ENCODE data around the gene RHOBTB3. TPM values are rescaled to one million over a fixed set of nuclear protein-coding genes. Genes with fewer than 3 reads are reported as not detected.
"Not testable (repeated sequence)": the region's sequence is repeated elsewhere in the genome, so short reads cannot be mapped to it uniquely, and the experiment has no call there.

RHOBTB3 gene
- total and polyA plus RNA-seq, 2 donors (not counting 3 experiments of a cell fraction or from before 2014, with no cell fraction given): 44.1 to 52.1 TPM

DNA sequence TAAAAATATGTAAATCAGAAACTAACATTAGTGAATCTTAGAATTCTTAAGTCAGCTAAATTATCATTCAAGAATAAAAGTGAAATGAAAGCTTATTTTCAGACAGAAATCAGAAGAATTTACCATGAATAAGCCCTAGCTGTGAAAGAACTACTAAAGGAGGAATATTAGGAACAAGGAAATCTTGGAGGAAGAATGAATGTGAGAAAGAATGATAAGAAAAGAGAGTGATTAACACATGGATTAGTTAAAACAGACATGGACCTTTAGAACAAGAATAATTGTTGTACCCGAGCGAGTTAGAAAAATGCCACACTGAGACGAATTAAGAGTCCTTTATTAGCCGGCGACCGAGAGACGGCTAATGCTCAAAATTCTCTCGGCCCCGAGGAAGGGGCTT lies 24.1 kb upstream of the RHOBTB3 start:
- FAIRE-seq (no peak), DNase-seq (ENCODE audit: low read depth, low spot score) (no peak)
- H3K9me3 ChIP-seq (replicated peaks; ENCODE audit: control insufficient read depth, insufficient read depth, low read length): no peaks in the 10 kb centered on the region
- no peaks in the 10 kb centered on the region for H3K9me1 ChIP-seq (replicated peaks; ENCODE audit: control insufficient read depth, extremely low read depth, insufficient read depth, low read length)
- no peaks in the 10 kb centered on the region for H3K36me3 ChIP-seq (ENCODE audit: control insufficient read depth in 2 of 2, extremely low read depth in 1 of 2, insufficient read depth in 2 of 2, low read length in 2 of 2)
- intact Hi-C loops (cut with micrococcal nuclease): no loop called here
- dilution Hi-C loops (cut with MboI; ENCODE audit: extremely low pct_ligation_motif_present, low sequenced_read_pairs): no loop called here
- peaks cover 6% of the 10 kb centered on the region for H3K4me1 ChIP-seq (ENCODE audit: control insufficient read depth, extremely low read depth, insufficient read depth, low read length)
- no peaks in the 10 kb centered on the region for H3K79me2 ChIP-seq (ENCODE audit: control insufficient read depth, insufficient read depth, low read length)
- CTCF ChIA-PET: interaction anchor here (1.3 kb wide), 1 partner anchor 9 kb away, joined by 3 read pairs; no protein-coding TSS in a partner anchor
- POLR2A ChIA-PET: no interaction called here
- no peak overlapping the region for H3K4me3 ChIP-seq (replicated peaks in 1 of 3; ENCODE audit: insufficient read depth in 1 of 3, low read depth in 1 of 3, low read length in 3 of 3)
- TF ChIP-seq FOS (IDR thresholded peaks at IDR 0.05; ENCODE audit: borderline replicate concordance, insufficient read depth, low read length) (no peak), MYC (IDR thresholded peaks at IDR 0.05; ENCODE audit: low read depth, low read length) (no peak)
- H3K9ac ChIP-seq (replicated peaks; ENCODE audit: extremely low read depth, insufficient read depth, low read length): no peak overlapping the region
- no peaks in the 10 kb centered on the region for H4K20me1 ChIP-seq (replicated peaks; ENCODE audit: control insufficient read depth, extremely low read depth, insufficient read depth, low read length)
- H3K4me2 ChIP-seq (ENCODE audit: insufficient read depth, low read length): no peak overlapping the region
- H3K27ac ChIP-seq (ENCODE audit: insufficient read depth, low read depth, low read length): no peak overlapping the region
- no peak overlapping the region for H2AFZ ChIP-seq (ENCODE audit: low read depth, low read length)
- no peaks in the 10 kb centered on the region for H3K27me3 ChIP-seq (ENCODE audit: control insufficient read depth in 2 of 2, insufficient read depth in 2 of 2, low read length in 2 of 2)
- BruUV-seq (replicated peaks): no TSS peak

- H3K4me1 ChIP-seq (ENCODE audit: control insufficient read depth, extremely low read depth, insufficient read depth, low read length): peaks cover 12% of the 10 kb centered on the region
- H3K9me1 ChIP-seq (replicated peaks; ENCODE audit: control insufficient read depth, extremely low read depth, insufficient read depth, low read length); BruUV-seq (replicated peaks); H3K79me2 ChIP-seq (ENCODE audit: control insufficient read depth, insufficient read depth, low read length); H2AFZ ChIP-seq (ENCODE audit: low read depth, low read length); H3K27ac ChIP-seq (ENCODE audit: insufficient read depth, low read depth, low read length); H3K4me3 ChIP-seq (replicated peaks in 1 of 3; ENCODE audit: insufficient read depth in 1 of 3, low read depth in 1 of 3, low read length in 3 of 3); DNase-seq (ENCODE audit: low read depth, low spot score); H3K27me3 ChIP-seq (ENCODE audit: control insufficient read depth in 2 of 2, insufficient read depth in 2 of 2, low read length in 2 of 2); H3K4me2 ChIP-seq (ENCODE audit: insufficient read depth, low read length); H3K9ac ChIP-seq (replicated peaks; ENCODE audit: extremely low read depth, insufficient read depth, low read length); FAIRE-seq; POLR2A ChIA-PET; intact Hi-C loops (cut with micrococcal nuclease); H4K20me1 ChIP-seq (replicated peaks; ENCODE audit: control insufficient read depth, extremely low read depth, insufficient read depth, low read length); H3K36me3 ChIP-seq (ENCODE audit: control insufficient read depth in 2 of 2, extremely low read depth in 1 of 2, insufficient read depth in 2 of 2, low read length in 2 of 2); dilution Hi-C loops (cut with MboI; ENCODE audit: extremely low pct_ligation_motif_present, low sequenced_read_pairs); H3K9me3 ChIP-seq (replicated peaks; ENCODE audit: control insufficient read depth, insufficient read depth, low read length): not testable (repeated sequence)
- CTCF ChIA-PET: interaction anchor here (1.3 kb wide), 1 partner anchor 9 kb away, joined by 3 read pairs; no protein-coding TSS in a partner anchor
Measured at GRCh38 chr5:95707534-95708188, 23.5 kb upstream of the RHOBTB3 start.

All from endothelial cell of umbilical vein (primary cell).